ENCODE data around the gene BTAF1. TPM values are rescaled to one million over a fixed set of nuclear protein-coding genes. Genes with fewer than 3 reads are reported as not detected.

The BTAF1 gene
- total RNA-seq, 1 experiment from 2014 or later = 49.6 TPM

GRCh38 chr10:91978585-91978984, 55.0 kb downstream of the BTAF1 start (continued):
- TF ChIP-seq PRDM15 (CRISPR knock-in tag; IDR thresholded peaks at IDR 0.05) (no peak), NFATC4 (CRISPR knock-in tag; IDR thresholded peaks at IDR 0.05) (no peak), CREB1 (CRISPR knock-in tag; IDR thresholded peaks at IDR 0.05) (no peak), ZNF281 (CRISPR knock-in tag; IDR thresholded peaks at IDR 0.05) (no peak), TP53 (CRISPR knock-in tag; IDR thresholded peaks at IDR 0.05) (no peak), NR2C2 (CRISPR knock-in tag; IDR thresholded peaks at IDR 0.05) (no peak), ELF4 (CRISPR knock-in tag; IDR thresholded peaks at IDR 0.05; ENCODE audit: low read depth) (no peak), NFE2L1 (CRISPR knock-in tag; IDR thresholded peaks at IDR 0.05) (no peak), PRRX2 (CRISPR knock-in tag; IDR thresholded peaks at IDR 0.05) (no peak), ZNF317 (CRISPR knock-in tag; IDR thresholded peaks at IDR 0.05; ENCODE audit: borderline replicate concordance, low read depth) (no peak), MXD4 (CRISPR knock-in tag; IDR thresholded peaks at IDR 0.05; ENCODE audit: borderline replicate concordance) (no peak)
- TF ChIP-seq, protein P1, sequence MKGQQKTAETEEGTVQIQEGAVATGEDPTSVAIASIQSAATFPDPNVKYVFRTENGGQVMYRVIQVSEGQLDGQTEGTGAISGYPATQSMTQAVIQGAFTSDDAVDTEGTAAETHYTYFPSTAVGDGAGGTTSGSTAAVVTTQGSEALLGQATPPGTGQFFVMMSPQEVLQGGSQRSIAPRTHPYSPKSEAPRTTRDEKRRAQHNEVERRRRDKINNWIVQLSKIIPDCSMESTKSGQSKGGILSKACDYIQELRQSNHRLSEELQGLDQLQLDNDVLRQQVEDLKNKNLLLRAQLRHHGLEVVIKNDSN (CRISPR knock-in tag; IDR thresholded peaks at IDR 0.05) = no peak
- TF ChIP-seq, protein P2, sequence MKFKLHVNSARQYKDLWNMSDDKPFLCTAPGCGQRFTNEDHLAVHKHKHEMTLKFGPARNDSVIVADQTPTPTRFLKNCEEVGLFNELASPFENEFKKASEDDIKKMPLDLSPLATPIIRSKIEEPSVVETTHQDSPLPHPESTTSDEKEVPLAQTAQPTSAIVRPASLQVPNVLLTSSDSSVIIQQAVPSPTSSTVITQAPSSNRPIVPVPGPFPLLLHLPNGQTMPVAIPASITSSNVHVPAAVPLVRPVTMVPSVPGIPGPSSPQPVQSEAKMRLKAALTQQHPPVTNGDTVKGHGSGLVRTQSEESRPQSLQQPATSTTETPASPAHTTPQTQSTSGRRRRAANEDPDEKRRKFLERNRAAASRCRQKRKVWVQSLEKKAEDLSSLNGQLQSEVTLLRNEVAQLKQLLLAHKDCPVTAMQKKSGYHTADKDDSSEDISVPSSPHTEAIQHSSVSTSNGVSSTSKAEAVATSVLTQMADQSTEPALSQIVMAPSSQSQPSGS (CRISPR knock-in tag; IDR thresholded peaks at IDR 0.05; ENCODE audit: borderline replicate concordance, low read depth) = no peak

DNA sequence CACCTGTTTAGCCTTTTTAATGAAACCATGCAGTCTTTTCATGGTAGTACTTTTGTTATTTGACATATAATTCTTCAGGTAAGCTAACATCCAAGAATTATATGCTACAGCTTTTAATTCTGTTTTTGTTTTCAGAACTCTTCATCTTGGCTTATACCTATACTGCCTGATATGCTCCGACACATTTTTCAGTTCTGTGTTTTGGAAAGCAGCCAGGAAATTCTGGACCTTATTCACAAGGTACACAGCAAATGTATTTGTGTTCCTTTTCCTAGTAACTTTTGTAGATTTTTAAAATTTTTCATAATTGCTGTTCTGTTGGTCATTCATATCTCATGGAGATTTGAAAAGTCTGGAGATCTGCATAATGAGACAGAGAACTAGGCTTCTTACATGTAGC, 56.7 kb downstream of the BTAF1 start:
- POLR2A ChIA-PET = no interaction called here
- Mint-ChIP-seq H3K27ac (no peak overlapping the region), H3K4me1 (no peaks in the 10 kb centered on the region), H3K4me3 (no peak overlapping the region), H3K9me3 (no peaks in the 10 kb centered on the region), H3K27me3 (ENCODE audit: low read depth) (no peaks in the 10 kb centered on the region), H3K36me3 (peaks cover 39% of the 10 kb centered on the region)
- DNase-seq (ENCODE audit: low spot score) = no peak
- no peak for ATAC-seq
- CTCF ChIA-PET = no interaction called here
- no peak for TF ChIP-seq PRRX2 (CRISPR knock-in tag; IDR thresholded peaks at IDR 0.05)
- TF ChIP-seq, protein P3, sequence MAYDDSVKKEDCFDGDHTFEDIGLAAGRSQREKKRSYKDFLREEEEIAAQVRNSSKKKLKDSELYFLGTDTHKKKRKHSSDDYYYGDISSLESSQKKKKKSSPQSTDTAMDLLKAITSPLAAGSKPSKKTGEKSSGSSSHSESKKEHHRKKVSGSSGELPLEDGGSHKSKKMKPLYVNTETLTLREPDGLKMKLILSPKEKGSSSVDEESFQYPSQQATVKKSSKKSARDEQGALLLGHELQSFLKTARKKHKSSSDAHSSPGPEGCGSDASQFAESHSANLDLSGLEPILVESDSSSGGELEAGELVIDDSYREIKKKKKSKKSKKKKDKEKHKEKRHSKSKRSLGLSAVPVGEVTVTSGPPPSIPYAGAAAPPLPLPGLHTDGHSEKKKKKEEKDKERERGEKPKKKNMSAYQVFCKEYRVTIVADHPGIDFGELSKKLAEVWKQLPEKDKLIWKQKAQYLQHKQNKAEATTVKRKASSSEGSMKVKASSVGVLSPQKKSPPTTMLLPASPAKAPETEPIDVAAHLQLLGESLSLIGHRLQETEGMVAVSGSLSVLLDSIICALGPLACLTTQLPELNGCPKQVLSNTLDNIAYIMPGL (CRISPR knock-in tag; IDR thresholded peaks at IDR 0.05) = no peak
- TF ChIP-seq TCF7 (CRISPR knock-in tag; IDR thresholded peaks at IDR 0.05; ENCODE audit: low read depth) = no peak
- no peak for TF ChIP-seq ZNF219 (CRISPR knock-in tag; IDR thresholded peaks at IDR 0.05; ENCODE audit: borderline replicate concordance)
- TF ChIP-seq ZNF425 (CRISPR knock-in tag; conservative IDR thresholded peaks at IDR 0.05) = no peak
- TF ChIP-seq, protein P4, sequence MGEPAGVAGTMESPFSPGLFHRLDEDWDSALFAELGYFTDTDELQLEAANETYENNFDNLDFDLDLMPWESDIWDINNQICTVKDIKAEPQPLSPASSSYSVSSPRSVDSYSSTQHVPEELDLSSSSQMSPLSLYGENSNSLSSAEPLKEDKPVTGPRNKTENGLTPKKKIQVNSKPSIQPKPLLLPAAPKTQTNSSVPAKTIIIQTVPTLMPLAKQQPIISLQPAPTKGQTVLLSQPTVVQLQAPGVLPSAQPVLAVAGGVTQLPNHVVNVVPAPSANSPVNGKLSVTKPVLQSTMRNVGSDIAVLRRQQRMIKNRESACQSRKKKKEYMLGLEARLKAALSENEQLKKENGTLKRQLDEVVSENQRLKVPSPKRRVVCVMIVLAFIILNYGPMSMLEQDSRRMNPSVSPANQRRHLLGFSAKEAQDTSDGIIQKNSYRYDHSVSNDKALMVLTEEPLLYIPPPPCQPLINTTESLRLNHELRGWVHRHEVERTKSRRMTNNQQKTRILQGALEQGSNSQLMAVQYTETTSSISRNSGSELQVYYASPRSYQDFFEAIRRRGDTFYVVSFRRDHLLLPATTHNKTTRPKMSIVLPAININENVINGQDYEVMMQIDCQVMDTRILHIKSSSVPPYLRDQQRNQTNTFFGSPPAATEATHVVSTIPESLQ (CRISPR knock-in tag; IDR thresholded peaks at IDR 0.05) = no peak
- no peak for TF ChIP-seq ZNF396 (CRISPR knock-in tag; IDR thresholded peaks at IDR 0.05; ENCODE audit: borderline replicate concordance)
- TF ChIP-seq, protein P5, sequence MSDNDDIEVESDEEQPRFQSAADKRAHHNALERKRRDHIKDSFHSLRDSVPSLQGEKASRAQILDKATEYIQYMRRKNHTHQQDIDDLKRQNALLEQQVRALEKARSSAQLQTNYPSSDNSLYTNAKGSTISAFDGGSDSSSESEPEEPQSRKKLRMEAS (CRISPR knock-in tag; IDR thresholded peaks at IDR 0.05) = no peak
